NB4 (cell line): Measurements from ENCODE around the gene BACH1.
A peak's percentile ranks its signal among the peaks of the same experiment; 100 is the strongest.
"Not testable (repeated sequence)": the region's sequence is repeated elsewhere in the genome, so short reads cannot be mapped to it uniquely, and the experiment has no call there.

ENCODE experiments used
- DNase-seq: peaks from one replicate; pipeline ENCODE4 v3.0.0; 2010; ENCODE audit warnings: low read depth
- H3K4me3 ChIP-seq: one replicate; pipeline ENCODE4 v1.5.1; 2011; ENCODE audit warnings: mild to moderate bottlenecking, low read depth, low read length, moderate library complexity
- MYC ChIP-seq: IDR thresholded peaks from 2 replicates; pipeline ENCODE4 v1.6.1; 2011; ENCODE audit warnings: low read depth, low read length
- POLR2A ChIP-seq: IDR thresholded peaks from 2 replicates; pipeline ENCODE4 v1.6.1; 2011; ENCODE audit warnings: mild to moderate bottlenecking; ENCODE audit not compliant: insufficient read length; ENCODE audit errors: extremely low read depth
- TF ChIP-seq, protein P1 (sequence below): IDR thresholded peaks from 2 replicates; pipeline ENCODE4 v1.6.1; 2011; ENCODE audit warnings: low read depth, low read length
- TF ChIP-seq, protein P2 (sequence below): IDR thresholded peaks from one replicate; pipeline ENCODE4 v1.5.1; 2012; ENCODE audit warnings: low read depth, low read length

BACH1 gene

GRCh38 chr21:29346771-29347170, 48.0 kb downstream of the BACH1 start:
- H3K4me3 ChIP-seq: no peak overlapping the region
- TF ChIP-seq POLR2A: no peak
- TF ChIP-seq, protein P1, sequence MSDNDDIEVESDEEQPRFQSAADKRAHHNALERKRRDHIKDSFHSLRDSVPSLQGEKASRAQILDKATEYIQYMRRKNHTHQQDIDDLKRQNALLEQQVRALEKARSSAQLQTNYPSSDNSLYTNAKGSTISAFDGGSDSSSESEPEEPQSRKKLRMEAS: no peak
- TF ChIP-seq, protein P2, sequence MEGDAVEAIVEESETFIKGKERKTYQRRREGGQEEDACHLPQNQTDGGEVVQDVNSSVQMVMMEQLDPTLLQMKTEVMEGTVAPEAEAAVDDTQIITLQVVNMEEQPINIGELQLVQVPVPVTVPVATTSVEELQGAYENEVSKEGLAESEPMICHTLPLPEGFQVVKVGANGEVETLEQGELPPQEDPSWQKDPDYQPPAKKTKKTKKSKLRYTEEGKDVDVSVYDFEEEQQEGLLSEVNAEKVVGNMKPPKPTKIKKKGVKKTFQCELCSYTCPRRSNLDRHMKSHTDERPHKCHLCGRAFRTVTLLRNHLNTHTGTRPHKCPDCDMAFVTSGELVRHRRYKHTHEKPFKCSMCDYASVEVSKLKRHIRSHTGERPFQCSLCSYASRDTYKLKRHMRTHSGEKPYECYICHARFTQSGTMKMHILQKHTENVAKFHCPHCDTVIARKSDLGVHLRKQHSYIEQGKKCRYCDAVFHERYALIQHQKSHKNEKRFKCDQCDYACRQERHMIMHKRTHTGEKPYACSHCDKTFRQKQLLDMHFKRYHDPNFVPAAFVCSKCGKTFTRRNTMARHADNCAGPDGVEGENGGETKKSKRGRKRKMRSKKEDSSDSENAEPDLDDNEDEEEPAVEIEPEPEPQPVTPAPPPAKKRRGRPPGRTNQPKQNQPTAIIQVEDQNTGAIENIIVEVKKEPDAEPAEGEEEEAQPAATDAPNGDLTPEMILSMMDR: no peak
- TF ChIP-seq MYC: no peak

GRCh38 chr21:29347274-29347681, 48.6 kb downstream of the BACH1 start:
- DNase-seq: peak; percentile 59
- TF ChIP-seq, protein P1: no peak
- TF ChIP-seq MYC (no peak), POLR2A (no peak)
- TF ChIP-seq, protein P2: no peak
- no peak overlapping the region for H3K4me3 ChIP-seq

More at GRCh38 chr21:29346771-29347170, 48.0 kb downstream of the BACH1 start:
- DNase-seq: no peak

DNA sequence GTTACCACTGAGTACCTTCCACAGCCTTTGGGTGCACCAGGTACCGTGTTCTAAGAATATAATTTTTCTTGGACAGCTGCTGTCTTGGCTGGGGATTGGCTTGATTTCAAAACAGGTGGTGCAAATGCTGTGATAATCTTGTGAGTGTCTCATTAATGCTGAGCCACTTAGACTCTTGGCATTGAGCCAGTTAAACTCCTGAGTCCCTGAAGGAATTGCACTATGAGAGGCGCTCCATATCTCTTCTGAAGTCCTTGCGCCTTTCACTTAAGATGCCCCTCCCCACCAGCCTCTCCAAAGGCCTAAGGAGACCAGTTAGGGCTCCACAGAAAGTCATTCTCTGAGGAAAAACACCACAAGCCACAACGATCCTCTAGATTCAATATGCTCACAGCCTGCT, 51.0 kb downstream of the BACH1 start:
- no peak overlapping the region for H3K4me3 ChIP-seq
- TF ChIP-seq POLR2A: no peak
- TF ChIP-seq MYC: no peak
- TF ChIP-seq, protein P1: no peak
- TF ChIP-seq, protein P2: no peak
- no peak for DNase-seq

DNA sequence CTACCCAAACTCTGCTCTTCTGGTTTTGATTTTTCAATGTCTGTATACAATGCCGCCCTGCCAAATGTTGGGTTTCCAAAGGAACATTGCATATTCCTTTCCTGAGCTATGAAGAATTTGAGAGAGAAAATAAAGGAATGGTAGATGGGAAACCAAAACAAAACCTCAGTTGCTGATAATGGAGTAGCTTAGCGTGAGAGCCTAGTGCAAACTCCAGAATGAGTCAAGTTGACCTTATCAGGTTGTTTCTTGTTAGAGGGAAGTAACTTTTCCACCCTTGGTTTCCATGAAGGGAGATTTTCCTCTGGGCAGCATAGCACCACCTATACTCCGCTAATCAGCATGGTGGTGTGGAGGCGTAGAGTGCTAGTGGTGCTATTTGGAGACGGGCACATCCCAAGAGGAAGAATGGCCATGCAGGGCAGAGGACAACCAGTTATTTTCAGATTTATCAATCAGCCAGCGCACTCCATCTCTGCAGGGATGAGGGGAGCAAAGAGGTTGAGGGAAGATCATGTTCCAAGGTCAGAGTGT, 51.6 kb downstream of the BACH1 start:
- no peak for DNase-seq
- no peak overlapping the region for H3K4me3 ChIP-seq
- no peak for TF ChIP-seq POLR2A

GRCh38 chr21:29351691-29352090, 53.0 kb downstream of the BACH1 start:
- no peak overlapping the region for H3K4me3 ChIP-seq
- TF ChIP-seq, protein P1: no peak
- TF ChIP-seq MYC (no peak), POLR2A (no peak)
- no peak for DNase-seq

- H3K4me3 ChIP-seq, DNase-seq: not testable (repeated sequence)
These were observed 56.5 kb downstream of the BACH1 start for GRCh38 chr21:29355043-29355710.

DNA sequence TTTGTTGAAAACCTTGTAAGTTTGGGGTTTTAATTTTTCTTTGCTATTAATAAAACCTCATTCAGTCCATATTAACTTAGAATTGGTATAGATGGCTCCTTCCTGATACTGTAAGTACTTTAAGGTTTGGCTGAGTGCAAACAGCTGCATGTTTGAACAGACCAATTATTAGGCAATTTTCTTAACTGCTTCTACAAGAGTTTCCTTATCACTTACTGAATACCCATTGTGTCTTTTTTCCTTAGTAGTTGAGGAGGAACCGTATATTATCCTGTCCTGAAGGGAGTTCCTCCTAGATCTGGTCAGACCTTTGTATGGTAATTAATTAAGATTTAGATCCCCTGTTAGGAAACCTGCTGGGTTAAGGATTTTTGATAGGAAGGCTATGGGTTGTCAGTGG, 57.6 kb downstream of the BACH1 start:
- DNase-seq, H3K4me3 ChIP-seq: not testable (repeated sequence)

DNA sequence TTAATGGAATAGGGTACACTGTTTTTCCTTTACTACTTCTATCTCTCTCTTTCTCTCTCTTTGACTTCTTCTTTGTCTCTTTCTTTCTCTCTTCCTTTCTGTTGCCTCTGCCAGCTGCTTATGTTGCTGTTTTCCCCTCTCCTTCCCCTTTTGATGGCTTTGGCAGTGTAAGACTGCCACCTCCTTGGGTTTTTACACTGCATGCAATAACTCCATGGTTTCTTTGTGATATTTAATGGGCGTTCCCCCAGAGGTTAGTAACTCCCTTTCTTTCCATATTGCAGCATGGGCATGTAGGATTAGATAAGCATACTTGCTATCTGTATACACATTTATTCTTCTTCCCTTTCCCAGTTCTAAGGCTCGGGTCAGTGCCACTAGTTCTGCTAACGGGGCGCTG, 58.1 kb downstream of the BACH1 start:
- DNase-seq, H3K4me3 ChIP-seq: not testable (repeated sequence)

GRCh38 chr21:29359718-29360117, 61.0 kb downstream of the BACH1 start:
- no peak for DNase-seq

More at GRCh38 chr21:29359718-29360117, 61.0 kb downstream of the BACH1 start:
- TF ChIP-seq, protein P1: no peak
- TF ChIP-seq, protein P2: no peak
- TF ChIP-seq MYC (no peak), POLR2A (no peak)
- H3K4me3 ChIP-seq: no peak overlapping the region
